ENCODE measurements around the gene GAL3ST3. TPM values are rescaled to one million over a fixed set of nuclear protein-coding genes. Genes with fewer than 3 reads are reported as not detected.
"Not testable (repeated sequence)": the region's sequence is repeated elsewhere in the genome, so short reads cannot be mapped to it uniquely, and the experiment has no call there.

The GAL3ST3 gene
- 10 to 100 TPM; 22.7 to 29.0 TPM for total RNA-seq

- Histone ChIP-seq H3K9me3 (no peaks in the 10 kb centered on the region), H3K36me3 (no peaks in the 10 kb centered on the region), H3K4me3 (peak within 1 kb of the TSS; percentile 43 to 47), H3K4me1 (peaks cover 3 to 46% of the 10 kb centered on the region in 2 donors), H3K27me3 (no peaks in the 10 kb centered on the region), H3K27ac (peak within 1 kb of the TSS; percentile 55 to 80)
- no peak for TF ChIP-seq CTCF (IDR thresholded peaks at IDR 0.05)
- no peak for DNase-seq (ENCODE audit: low spot score)
Measured at GRCh38 chr11:66048547-66049323, at the start of gene GAL3ST3. TSS of gene GAL3ST3 (minus strand) at chr11:66049161. CDS start at chr11:66045415, 3,746 bp downstream.

- not testable (repeated sequence) for H3K4me3 ChIP-seq; H3K36me3 ChIP-seq; DNase-seq (ENCODE audit: low spot score); H3K27ac ChIP-seq; H3K9me3 ChIP-seq; H3K4me1 ChIP-seq; H3K27me3 ChIP-seq
Measured at GRCh38 chr11:66092125-66092524, 43.2 kb upstream of the GAL3ST3 start.

GRCh38 chr11:66090288-66090687 is 41.3 kb upstream of the GAL3ST3 start:
- no peaks in the 10 kb centered on the region for H3K36me3 ChIP-seq
- TF ChIP-seq CTCF (IDR thresholded peaks at IDR 0.05) = no peak
- no peak for DNase-seq (ENCODE audit: low spot score)

GRCh38 chr11:66089067-66089466 is 40.1 kb upstream of the GAL3ST3 start:
- Histone ChIP-seq H3K27ac (no peak overlapping the region), H3K36me3 (no peaks in the 10 kb centered on the region), H3K27me3 (no peaks in the 10 kb centered on the region), H3K4me1 (peaks cover 0 to 12% of the 10 kb centered on the region in 2 donors), H3K9me3 (no peaks in the 10 kb centered on the region), H3K4me3 (no peak overlapping the region)
- no peak for DNase-seq (ENCODE audit: low spot score)
- TF ChIP-seq CTCF (IDR thresholded peaks at IDR 0.05) = no peak

More at GRCh38 chr11:66090288-66090687, 41.3 kb upstream of the GAL3ST3 start:
- H3K9me3 ChIP-seq = no peaks in the 10 kb centered on the region
- H3K4me1 ChIP-seq = peaks cover 0 to under 1% of the 10 kb centered on the region in 2 donors
- no peak overlapping the region for H3K27ac ChIP-seq
- no peaks in the 10 kb centered on the region for H3K27me3 ChIP-seq
- no peak overlapping the region for H3K4me3 ChIP-seq

GRCh38 chr11:66087148-66087908 is 38.4 kb upstream of the GAL3ST3 start:
- Histone ChIP-seq H3K27ac (no peak overlapping the region), H3K4me1 (peaks cover 0 to 29% of the 10 kb centered on the region in 2 donors), H3K36me3 (no peaks in the 10 kb centered on the region), H3K4me3 (no peak overlapping the region), H3K9me3 (no peaks in the 10 kb centered on the region), H3K27me3 (no peaks in the 10 kb centered on the region)
- no peak for TF ChIP-seq CTCF (IDR thresholded peaks at IDR 0.05)
- DNase-seq (ENCODE audit: low spot score) = no peak

- H3K36me3 ChIP-seq = no peaks in the 10 kb centered on the region
- no peak for DNase-seq (ENCODE audit: low spot score)
- H3K4me3 ChIP-seq = no peak overlapping the region
- H3K27me3 ChIP-seq = no peaks in the 10 kb centered on the region
- TF ChIP-seq CTCF (IDR thresholded peaks at IDR 0.05) = no peak
- peak overlapping the region in 1 of 2 donors; percentile 45 for H3K27ac ChIP-seq
- H3K9me3 ChIP-seq = no peaks in the 10 kb centered on the region
- H3K4me1 ChIP-seq = peaks cover 0 to 48% of the 10 kb centered on the region in 2 donors
Measured at GRCh38 chr11:66084821-66085475, 36.0 kb upstream of the GAL3ST3 start.
